ENCODE data around the gene CHD5.

CHD5 gene

DNA sequence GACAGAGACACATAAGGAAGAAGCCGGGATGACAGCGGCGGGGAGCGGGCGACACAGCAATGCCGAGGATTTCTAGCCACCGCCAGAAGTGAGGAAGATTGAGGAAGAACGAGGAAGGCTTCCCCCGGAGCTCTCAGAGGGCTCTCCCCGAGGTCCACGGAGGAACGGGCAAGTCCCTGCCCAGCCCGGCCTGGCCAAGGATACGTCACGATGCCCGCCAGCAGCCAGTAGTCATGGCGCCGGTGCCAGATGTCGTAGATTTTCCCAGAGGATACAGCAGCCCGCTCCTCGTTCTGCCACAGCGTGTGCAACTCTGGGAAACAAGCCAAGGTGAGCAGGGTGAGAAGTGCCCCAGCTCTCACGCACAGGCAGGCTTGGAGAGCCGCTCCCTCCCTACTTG lies 68.5 kb downstream of the CHD5 start:
- H3K4me2 ChIP-seq = no peak overlapping the region
- TF ChIP-seq Cebpa-rat (IDR thresholded peaks at IDR 0.05) = no peak

DNA sequence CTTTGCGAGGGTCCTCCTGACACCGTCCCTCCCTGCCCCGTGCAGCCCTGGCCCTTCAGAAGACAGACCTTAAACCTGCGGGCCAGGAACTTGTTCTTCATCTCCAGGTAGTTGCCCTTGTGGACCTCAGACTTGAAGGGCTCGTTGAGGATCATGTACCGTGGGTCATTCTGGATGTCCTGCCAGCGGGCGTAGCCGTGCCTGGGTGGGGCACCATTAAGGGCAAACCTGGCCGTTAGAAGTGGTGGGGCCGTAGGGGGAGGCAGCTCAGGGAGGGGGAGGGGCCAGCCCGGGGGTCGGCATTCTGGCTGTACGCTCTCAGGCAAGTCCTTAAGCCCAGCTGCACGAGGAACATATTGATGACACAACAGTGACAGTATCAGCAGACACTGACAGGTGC lies 69.8 kb downstream of the CHD5 start:
- Histone ChIP-seq H3K4me2 (no peak overlapping the region), H4K20me1 (no peaks in the 10 kb centered on the region), H3K27me3 (no peaks in the 10 kb centered on the region), H3K4me3 (no peak overlapping the region), H3K4me1 (peaks cover 40% of the 10 kb centered on the region), H3K9ac (no peak overlapping the region), H3K9me3 (peaks cover 4% of the 10 kb centered on the region; the same call in 1 of the 2 replicates), H3K36me3 (no peaks in the 10 kb centered on the region), H3K27ac (no peak overlapping the region)
- TF ChIP-seq Cebpa-rat (IDR thresholded peaks at IDR 0.05) = no peak

More for the DNA sequence above, 68.5 kb downstream of the CHD5 start:
- Histone ChIP-seq H3K4me1 (peaks cover 40% of the 10 kb centered on the region), H3K36me3 (no peaks in the 10 kb centered on the region), H4K20me1 (no peaks in the 10 kb centered on the region), H3K27ac (no peak overlapping the region), H3K27me3 (no peaks in the 10 kb centered on the region), H3K9ac (no peak overlapping the region), H3K4me3 (no peak overlapping the region), H3K9me3 (peaks cover 9% of the 10 kb centered on the region)

DNA sequence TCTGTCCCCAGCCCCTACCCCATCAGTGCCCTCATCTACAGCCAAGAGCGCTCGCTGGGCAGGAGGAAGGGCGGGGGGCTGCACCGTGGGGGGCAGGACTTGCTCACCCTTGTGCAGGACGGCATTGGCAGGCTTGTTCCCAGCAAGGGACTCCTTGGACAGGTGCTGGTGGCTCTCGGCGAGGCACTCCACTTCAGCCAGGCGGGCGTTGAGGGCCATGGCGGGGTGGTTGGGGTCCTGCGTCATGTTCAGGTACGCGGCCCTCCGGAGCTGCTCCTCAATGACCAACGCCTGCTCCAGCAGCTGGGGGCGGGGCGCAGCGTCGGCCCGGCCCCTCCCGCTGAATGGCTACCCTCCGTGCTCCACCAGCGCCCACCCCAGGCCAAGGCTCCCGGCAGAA lies 70.4 kb downstream of the CHD5 start:
- Histone ChIP-seq H3K4me1 (peaks cover 42% of the 10 kb centered on the region), H3K9me3 (no peaks in the 10 kb centered on the region), H4K20me1 (no peaks in the 10 kb centered on the region), H3K9ac (no peak overlapping the region), H3K27ac (no peak overlapping the region), H3K4me2 (peak overlapping the region; percentile 66; the same call in 1 of the 2 replicates), H3K36me3 (no peaks in the 10 kb centered on the region), H3K27me3 (no peaks in the 10 kb centered on the region), H3K4me3 (no peak overlapping the region)
- no peak for TF ChIP-seq Cebpa-rat (IDR thresholded peaks at IDR 0.05)

DNA sequence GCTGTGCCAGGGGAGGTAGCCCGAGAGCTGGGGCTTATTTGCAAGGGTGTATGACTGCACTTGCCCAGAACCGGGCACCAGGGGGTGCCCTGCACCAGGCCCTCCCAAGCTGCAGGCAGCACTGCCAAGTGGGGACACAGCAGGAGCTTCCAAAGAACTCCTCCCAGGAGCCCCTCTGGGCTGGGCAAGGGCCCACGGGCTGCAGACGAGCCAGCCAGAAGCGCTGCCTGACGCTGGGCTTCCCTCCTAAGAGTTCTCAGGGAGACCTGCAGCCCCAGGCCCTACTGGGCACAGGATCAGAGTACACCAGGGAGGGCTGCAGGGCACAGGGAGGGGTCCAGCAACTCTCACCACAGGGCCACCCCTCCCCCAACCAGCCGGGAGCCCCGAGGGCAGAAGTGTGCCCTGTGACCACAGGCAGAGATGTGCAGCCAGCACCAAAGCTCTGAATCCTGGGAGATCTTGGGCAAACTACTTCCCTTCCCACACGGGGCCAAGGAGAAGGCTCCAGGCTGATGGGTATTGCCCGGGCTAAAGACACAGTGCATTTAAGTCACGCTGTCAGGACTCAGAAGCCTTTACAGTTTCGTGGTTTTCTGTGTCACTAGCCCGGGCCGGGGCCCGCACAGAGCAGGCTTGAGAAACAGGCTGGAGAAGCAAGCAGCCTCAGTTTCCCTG lies 71.0 kb downstream of the CHD5 start:
- peaks cover 42% of the 10 kb centered on the region for H3K4me1 ChIP-seq
- H3K4me3 ChIP-seq = no peak overlapping the region
- no peaks in the 10 kb centered on the region for H3K27me3 ChIP-seq
- no peaks in the 10 kb centered on the region for H3K36me3 ChIP-seq
- TF ChIP-seq Cebpa-rat (IDR thresholded peaks at IDR 0.05) = no peak
- no peaks in the 10 kb centered on the region for H4K20me1 ChIP-seq
- 0 out of 2 replicates have a peak overlapping the region, but pooled peaks have one; percentile 22 for H3K9ac ChIP-seq
- H3K9me3 ChIP-seq = no peaks in the 10 kb centered on the region
- no peak overlapping the region for H3K27ac ChIP-seq
- H3K4me2 ChIP-seq = peak overlapping the region; percentile 66

DNA sequence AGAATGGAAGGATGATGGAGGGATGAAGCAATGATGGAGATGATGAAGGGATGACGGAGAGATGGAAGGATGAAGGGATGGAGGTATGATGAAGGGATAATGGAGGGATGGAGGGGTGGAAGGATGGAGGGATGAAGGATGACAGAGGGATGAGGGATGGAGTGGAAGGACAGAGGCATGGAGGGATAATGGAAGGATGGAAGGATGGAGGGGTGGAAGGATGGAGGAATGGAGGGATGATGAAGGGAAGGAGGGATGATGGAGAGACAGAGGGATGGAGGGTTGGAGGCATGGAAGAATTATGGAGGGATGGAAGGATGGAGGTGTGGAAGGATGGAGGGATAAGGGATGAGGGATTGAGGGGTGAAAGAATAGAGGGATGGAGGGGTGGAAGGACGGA lies 71.6 kb downstream of the CHD5 start:
- Histone ChIP-seq H3K9me3 (no peaks in the 10 kb centered on the region), H4K20me1 (no peaks in the 10 kb centered on the region), H3K9ac (no peak overlapping the region), H3K27me3 (no peaks in the 10 kb centered on the region), H3K27ac (no peak overlapping the region), H3K4me3 (no peak overlapping the region), H3K4me1 (peaks cover 39% of the 10 kb centered on the region), H3K36me3 (no peaks in the 10 kb centered on the region), H3K4me2 (no peak overlapping the region)
- TF ChIP-seq Cebpa-rat (IDR thresholded peaks at IDR 0.05) = no peak

DNA sequence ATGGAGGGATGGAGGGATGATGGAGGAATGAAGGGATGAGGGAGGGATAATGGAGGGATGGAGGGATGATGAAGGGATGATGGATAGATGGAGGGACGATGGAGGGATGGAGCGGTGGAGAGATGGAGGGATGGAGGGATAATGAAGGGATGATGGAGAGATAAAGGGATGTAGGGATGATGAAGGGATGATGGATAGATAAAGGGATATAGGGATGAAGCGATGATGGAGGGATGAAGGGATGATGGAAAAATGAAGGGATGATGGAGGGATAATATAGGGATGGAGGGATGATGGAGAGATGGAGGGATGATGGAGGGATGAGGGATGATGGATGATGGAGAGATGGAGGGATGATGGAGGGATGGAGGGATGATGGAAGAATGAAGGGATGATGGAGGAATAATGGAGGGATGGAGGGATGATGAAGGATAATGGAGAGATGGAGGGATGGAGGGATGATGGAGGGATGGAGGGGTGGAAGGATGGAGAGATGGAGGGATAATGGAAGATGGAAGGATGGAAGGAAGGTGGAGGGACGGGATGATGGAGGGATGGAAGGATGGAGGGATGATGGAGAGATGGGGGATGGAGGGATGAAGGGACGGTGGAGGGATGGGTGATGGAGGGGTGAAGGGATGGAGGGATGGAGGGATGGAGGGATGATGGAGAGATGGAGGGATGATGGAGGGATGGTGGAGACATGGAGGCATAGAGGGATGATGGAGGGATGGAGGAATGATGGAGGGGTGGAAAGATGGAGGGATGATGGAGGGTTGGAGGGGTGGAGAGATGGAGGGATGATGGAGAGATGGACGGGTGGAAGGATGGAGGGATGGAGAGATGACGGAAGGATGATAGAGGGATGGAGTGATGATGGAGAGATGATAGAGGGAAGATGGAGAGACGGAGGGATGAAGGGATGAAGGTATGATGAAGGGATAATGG lies 72.4 kb downstream of the CHD5 start:
- H3K4me2 ChIP-seq = no peak overlapping the region
- H3K27ac ChIP-seq = no peak overlapping the region
- H3K4me1 ChIP-seq = peaks cover 32% of the 10 kb centered on the region
- H4K20me1 ChIP-seq = no peaks in the 10 kb centered on the region
- H3K4me3 ChIP-seq = no peak overlapping the region
- H3K9me3 ChIP-seq = no peaks in the 10 kb centered on the region
- no peak overlapping the region for H3K9ac ChIP-seq
- TF ChIP-seq Cebpa-rat (IDR thresholded peaks at IDR 0.05) = no peak
- no peaks in the 10 kb centered on the region for H3K36me3 ChIP-seq
- H3K27me3 ChIP-seq = no peaks in the 10 kb centered on the region

DNA sequence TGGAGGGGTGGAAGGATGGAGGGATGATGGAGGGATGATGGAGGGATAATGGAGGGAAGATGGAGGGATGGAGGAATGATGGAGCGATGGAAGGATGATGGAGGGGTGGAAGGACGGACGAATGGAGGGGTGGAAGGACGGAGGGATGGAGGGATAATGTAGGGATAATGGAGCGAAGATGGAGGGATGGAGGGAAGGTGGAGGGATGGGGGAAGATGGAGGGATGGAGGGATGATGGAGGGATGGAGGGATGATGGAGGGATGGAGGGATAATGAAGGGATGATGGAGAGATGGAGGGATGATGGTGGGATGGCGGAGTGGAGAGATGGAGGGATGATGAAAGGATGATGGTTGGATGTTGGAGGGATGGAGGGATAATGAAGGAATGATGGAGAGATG lies 73.1 kb downstream of the CHD5 start:
- Histone ChIP-seq H3K4me3 (no peak overlapping the region), H3K9ac (no peak overlapping the region), H3K27ac (no peak overlapping the region), H3K4me1 (peaks cover 31% of the 10 kb centered on the region), H3K9me3 (no peaks in the 10 kb centered on the region), H4K20me1 (no peaks in the 10 kb centered on the region), H3K36me3 (no peaks in the 10 kb centered on the region), H3K27me3 (no peaks in the 10 kb centered on the region), H3K4me2 (no peak overlapping the region)
- TF ChIP-seq Cebpa-rat (IDR thresholded peaks at IDR 0.05) = no peak

DNA sequence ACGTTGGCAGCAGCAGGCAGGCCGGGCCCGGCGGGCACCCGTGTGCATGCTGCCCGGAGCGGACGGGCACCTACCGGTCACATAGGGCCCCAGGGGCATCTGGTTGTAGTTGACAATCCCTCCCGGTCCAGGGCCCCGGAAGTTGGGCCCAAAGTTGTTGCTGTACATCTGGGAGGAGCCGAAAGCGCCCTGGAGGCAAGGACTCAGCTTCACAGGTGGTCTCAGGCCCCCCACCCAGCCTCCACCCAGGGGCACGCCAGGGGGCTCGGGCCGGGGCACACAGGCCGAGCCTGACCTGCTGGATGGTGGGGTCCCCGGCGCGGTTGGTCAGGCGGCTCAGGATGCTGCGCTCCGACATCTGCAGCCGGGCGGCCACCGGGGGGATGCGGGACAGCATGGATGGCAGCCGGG lies 73.8 kb downstream of the CHD5 start:
- no peak overlapping the region for H3K9ac ChIP-seq
- 0 out of 2 replicates have a peak overlapping the region, but pooled peaks have one; percentile 18 for H3K27ac ChIP-seq
- no peak overlapping the region for H3K4me3 ChIP-seq
- TF ChIP-seq Cebpa-rat (IDR thresholded peaks at IDR 0.05) = no peak
- H3K4me2 ChIP-seq = no peak overlapping the region
- no peaks in the 10 kb centered on the region for H3K36me3 ChIP-seq
- no peaks in the 10 kb centered on the region for H3K9me3 ChIP-seq
- peaks cover 32% of the 10 kb centered on the region for H3K4me1 ChIP-seq
- H3K27me3 ChIP-seq = no peaks in the 10 kb centered on the region
- H4K20me1 ChIP-seq = no peaks in the 10 kb centered on the region

DNA sequence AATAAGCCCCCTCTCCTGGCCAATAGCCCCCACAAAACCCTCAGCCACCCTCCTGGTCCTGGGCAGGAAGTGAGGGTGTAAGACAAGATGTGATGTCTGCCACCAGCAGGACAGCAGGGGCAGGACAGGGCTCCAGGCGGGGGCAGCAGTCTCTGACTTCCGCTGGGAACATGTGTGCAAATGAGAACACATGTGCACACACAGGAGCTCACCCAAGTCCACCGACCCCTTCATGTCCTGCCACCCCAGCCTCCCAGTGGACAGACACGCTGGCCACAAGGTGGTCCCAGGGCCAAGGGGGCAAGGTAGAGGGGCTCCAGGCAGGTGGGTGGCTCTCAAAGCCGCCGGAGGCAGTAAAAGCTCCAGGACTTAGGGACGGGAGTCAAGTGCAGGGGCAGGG lies 74.4 kb downstream of the CHD5 start:
- Histone ChIP-seq H3K4me2 (peak overlapping the region; percentile 39), H4K20me1 (peaks cover 5% of the 10 kb centered on the region; the same call in 1 of the 2 replicates), H3K4me3 (no peak overlapping the region), H3K9ac (no peak overlapping the region), H3K36me3 (no peaks in the 10 kb centered on the region), H3K9me3 (no peaks in the 10 kb centered on the region), H3K4me1 (peaks cover 38% of the 10 kb centered on the region), H3K27ac (peak overlapping the region; percentile 49; the same call in 1 of the 2 replicates), H3K27me3 (no peaks in the 10 kb centered on the region)
- TF ChIP-seq Cebpa-rat (IDR thresholded peaks at IDR 0.05) = no peak

DNA sequence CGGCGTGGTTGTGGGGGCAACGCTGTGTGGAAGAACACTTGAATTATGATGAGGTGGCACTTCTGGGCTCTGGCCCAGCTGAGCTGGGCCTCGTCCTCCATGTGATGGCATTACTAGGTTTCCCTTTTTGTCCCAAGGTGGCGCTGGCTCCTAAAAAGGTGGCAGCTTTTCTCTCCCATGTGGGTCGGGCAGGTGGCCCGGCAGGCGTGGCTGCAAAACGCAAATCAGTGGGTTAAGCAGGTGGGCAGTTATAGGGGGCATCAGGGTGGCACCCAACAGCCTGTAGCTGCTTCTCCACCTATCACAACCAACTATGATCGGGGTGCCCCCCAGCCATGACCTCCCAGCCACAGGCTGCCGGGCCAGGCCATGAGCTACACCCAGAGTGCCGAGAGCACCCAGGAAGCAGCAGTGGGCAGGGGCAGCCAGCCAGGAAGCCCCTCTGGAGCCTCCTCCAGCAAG lies 74.9 kb downstream of the CHD5 start:
- no peak for TF ChIP-seq Cebpa-rat (IDR thresholded peaks at IDR 0.05)
- H4K20me1 ChIP-seq = peaks cover 10% of the 10 kb centered on the region; the same call in 1 of the 2 replicates
- peak overlapping the region; percentile 39 for H3K4me2 ChIP-seq
- peaks cover 40% of the 10 kb centered on the region for H3K4me1 ChIP-seq
- H3K9ac ChIP-seq = no peak overlapping the region
- no peak overlapping the region for H3K4me3 ChIP-seq
- H3K27me3 ChIP-seq = no peaks in the 10 kb centered on the region
- no peaks in the 10 kb centered on the region for H3K36me3 ChIP-seq
- peak overlapping the region; percentile 49; the same call in 1 of the 2 replicates for H3K27ac ChIP-seq
- H3K9me3 ChIP-seq = no peaks in the 10 kb centered on the region
